ENCODE measurements around the gene DNAH9. TPM values are rescaled to one million over a fixed set of nuclear protein-coding genes. Genes with fewer than 3 reads are reported as not detected.
A peak's percentile ranks its signal among the peaks of the same experiment; 100 is the strongest.

Gene DNAH9
- total RNA-seq, 1 experiment from 2014 or later, result 0.22 TPM

DNA sequence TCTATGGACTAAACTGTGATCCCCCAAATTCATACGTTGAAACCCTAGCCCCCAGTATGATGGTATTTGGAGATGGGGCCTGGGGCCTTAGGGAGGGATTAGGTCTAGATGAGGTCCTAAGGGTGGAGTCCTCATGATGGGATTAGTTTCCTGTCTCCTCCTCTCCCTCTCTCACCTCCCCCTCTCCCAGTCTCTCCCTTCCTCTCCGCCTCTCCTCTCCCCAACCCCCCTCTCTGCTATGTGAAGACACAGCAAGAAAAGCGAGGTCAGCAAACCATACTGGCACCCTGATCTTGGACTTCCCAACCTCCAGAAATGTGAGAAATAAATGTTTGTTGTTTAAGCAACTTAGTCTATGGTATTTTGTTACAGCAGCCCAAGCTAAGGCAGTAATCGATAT lies 383.6 kb downstream of the DNAH9 start:
- no peak overlapping the region for H2BK12ac ChIP-seq (ENCODE audit: insufficient read length, low read depth, low read length)
- no peak overlapping the region for H3K23ac ChIP-seq (ENCODE audit: insufficient read length, low read depth, low read length)
- Mint-ChIP-seq H3K4me1 (peaks cover 16 to 18% of the 10 kb centered on the region in 2 experiments), H3K9me3 (no peaks in the 10 kb centered on the region; a peak in 1 of 5 replicates), H3K27me3 (ENCODE audit: low read depth) (no peaks in the 10 kb centered on the region), H3K36me3 (ENCODE audit: insufficient read depth in 1 of 3, low read depth in 3 of 3) (peaks cover 32 to 41% (median 37%) of the 10 kb centered on the region in 3 experiments; a peak in 6 of 7 replicates), H3K27ac (peak overlapping the region; percentile 29 to 74 (median 30); a peak in 4 of 7 replicates), H3K4me3 (no peak overlapping the region)
- H3T11ph ChIP-seq (ENCODE audit: low read length), result no peak overlapping the region
- H3K56ac ChIP-seq (ENCODE audit: insufficient read length, low read depth, low read length), result no peak overlapping the region
- no peak overlapping the region for H3K4me2 ChIP-seq (ENCODE audit: insufficient read depth, insufficient read length, low read length)
- no peak overlapping the region for H2BK120ac ChIP-seq (ENCODE audit: low read depth, low read length, poor library complexity, severe bottlenecking)
- H2AK5ac ChIP-seq (ENCODE audit: insufficient read length, low read length), result no peak overlapping the region
- H4K91ac ChIP-seq (ENCODE audit: insufficient read length, low read depth, low read length), result no peak overlapping the region
- no peak overlapping the region for H3K4ac ChIP-seq (ENCODE audit: low read depth, low read length)
- no peak overlapping the region for H4K5ac ChIP-seq (ENCODE audit: insufficient read length, low read depth, low read length)
- no peaks in the 10 kb centered on the region for H3K23me2 ChIP-seq (ENCODE audit: insufficient read length, low read depth, low read length, poor library complexity, severe bottlenecking)
- H2BK20ac ChIP-seq (ENCODE audit: low read depth, low read length, poor library complexity, severe bottlenecking), result no peak overlapping the region
- no peak overlapping the region for H3K27ac ChIP-seq (ENCODE audit: insufficient read length, low read depth, low read length)
- H4K20me1 ChIP-seq (ENCODE audit: control insufficient read depth, insufficient read depth, insufficient read length), result no peaks in the 10 kb centered on the region
- H3K79me1 ChIP-seq (ENCODE audit: insufficient read depth, low read depth, low read length, poor library complexity, severe bottlenecking), result no peaks in the 10 kb centered on the region
- no peak overlapping the region for H2BK5ac ChIP-seq (ENCODE audit: insufficient read length, low read length)
- no peak overlapping the region for H2BK15ac ChIP-seq (ENCODE audit: low read depth, low read length)
- H3K4me1 ChIP-seq (ENCODE audit: insufficient read depth, low read length), result peaks cover 2% of the 10 kb centered on the region; the same call in 1 of the 2 replicates
- H3K18ac ChIP-seq (ENCODE audit: insufficient read length, low read depth, low read length), result no peak overlapping the region
- WGBS (ENCODE audit: extremely low coverage, insufficient read length, low lambda C conversion rate), result no CpG with 5 or more reads among the region's 4 CpGs
- no peaks in the 10 kb centered on the region for H3K79me2 ChIP-seq (ENCODE audit: insufficient read depth, low read length)
- no peak overlapping the region for H3K14ac ChIP-seq (ENCODE audit: insufficient read depth, low read length)
- H2AFZ ChIP-seq (ENCODE audit: low read length), result no peak overlapping the region
- no peak for DNase-seq
- no peak overlapping the region for H3K9ac ChIP-seq (ENCODE audit: extremely low read depth, insufficient read length, low read length)
- H3K27me3 ChIP-seq (ENCODE audit: insufficient read depth, low read length), result no peaks in the 10 kb centered on the region
- no peaks in the 10 kb centered on the region for H3K9me3 ChIP-seq (ENCODE audit: control insufficient read depth, low read depth, low read length)
- no peak overlapping the region for H4K8ac ChIP-seq (replicated peaks; ENCODE audit: insufficient read length, low read depth, low read length)
- TF ChIP-seq CTCF (conservative IDR thresholded peaks at IDR 0.05), result no peak
